ENCODE results near the gene OPALIN. TPM values are rescaled to one million over a fixed set of nuclear protein-coding genes. Genes with fewer than 3 reads are reported as not detected.
"Not testable (repeated sequence)": the region's sequence is repeated elsewhere in the genome, so short reads cannot be mapped to it uniquely, and the experiment has no call there.

Gene OPALIN
- total RNA-seq, 1 experiment from 2014 or later = not detected

DNA sequence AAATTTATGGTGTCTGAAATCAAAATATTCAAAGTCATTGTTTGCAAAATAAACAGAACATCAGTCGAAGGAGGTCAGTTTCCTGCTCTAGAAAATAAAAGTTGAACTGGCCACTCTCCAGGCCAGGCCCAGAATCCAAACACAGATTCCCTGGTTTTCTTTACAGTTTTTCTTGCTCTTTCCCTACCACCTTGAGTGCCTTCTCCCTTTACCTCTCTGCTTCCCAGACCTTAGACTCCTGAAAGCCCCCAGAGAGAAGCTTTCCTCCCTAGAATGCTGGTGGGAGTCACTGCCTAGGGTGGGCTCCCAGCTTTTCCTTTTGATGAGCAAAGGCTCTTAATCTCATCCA lies 48.5 kb downstream of the OPALIN start:
- TF ChIP-seq EZH2 (IDR thresholded peaks at IDR 0.05; ENCODE audit: borderline replicate concordance, low read depth, low read length, poor library complexity, severe bottlenecking) = no peak
- TF ChIP-seq, protein P1, sequence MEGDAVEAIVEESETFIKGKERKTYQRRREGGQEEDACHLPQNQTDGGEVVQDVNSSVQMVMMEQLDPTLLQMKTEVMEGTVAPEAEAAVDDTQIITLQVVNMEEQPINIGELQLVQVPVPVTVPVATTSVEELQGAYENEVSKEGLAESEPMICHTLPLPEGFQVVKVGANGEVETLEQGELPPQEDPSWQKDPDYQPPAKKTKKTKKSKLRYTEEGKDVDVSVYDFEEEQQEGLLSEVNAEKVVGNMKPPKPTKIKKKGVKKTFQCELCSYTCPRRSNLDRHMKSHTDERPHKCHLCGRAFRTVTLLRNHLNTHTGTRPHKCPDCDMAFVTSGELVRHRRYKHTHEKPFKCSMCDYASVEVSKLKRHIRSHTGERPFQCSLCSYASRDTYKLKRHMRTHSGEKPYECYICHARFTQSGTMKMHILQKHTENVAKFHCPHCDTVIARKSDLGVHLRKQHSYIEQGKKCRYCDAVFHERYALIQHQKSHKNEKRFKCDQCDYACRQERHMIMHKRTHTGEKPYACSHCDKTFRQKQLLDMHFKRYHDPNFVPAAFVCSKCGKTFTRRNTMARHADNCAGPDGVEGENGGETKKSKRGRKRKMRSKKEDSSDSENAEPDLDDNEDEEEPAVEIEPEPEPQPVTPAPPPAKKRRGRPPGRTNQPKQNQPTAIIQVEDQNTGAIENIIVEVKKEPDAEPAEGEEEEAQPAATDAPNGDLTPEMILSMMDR (conservative IDR thresholded peaks at IDR 0.05; ENCODE audit: low read depth, low read length) = no peak
- Histone ChIP-seq H3K27ac (ENCODE audit: low read depth, low read length, poor library complexity, severe bottlenecking) (no peak overlapping the region), H3K9me3 (ENCODE audit: low read depth, low read length, poor library complexity, severe bottlenecking) (no peaks in the 10 kb centered on the region), H3K36me3 (ENCODE audit: insufficient read depth, low read length, poor library complexity, severe bottlenecking) (no peaks in the 10 kb centered on the region), H3K4me1 (ENCODE audit: insufficient read depth, low read length, poor library complexity, severe bottlenecking) (no peaks in the 10 kb centered on the region), H3K4me3 (ENCODE audit: low read depth, low read length, poor library complexity, severe bottlenecking) (no peak overlapping the region), H3K27me3 (replicated peaks; ENCODE audit: insufficient read depth, low read depth, low read length, poor library complexity) (peaks cover 6% of the 10 kb centered on the region)
- CTCF ChIA-PET = no interaction called here
- intact Hi-C loops (cut with micrococcal nuclease; ENCODE audit: unreplicated experiment) = no loop called here
- BruUV-seq (replicated peaks) = no TSS peak
- POLR2A ChIA-PET (ENCODE audit: low non-redundant PET) = no interaction called here
- no peak for DNase-seq (ENCODE audit: low spot score)

DNA sequence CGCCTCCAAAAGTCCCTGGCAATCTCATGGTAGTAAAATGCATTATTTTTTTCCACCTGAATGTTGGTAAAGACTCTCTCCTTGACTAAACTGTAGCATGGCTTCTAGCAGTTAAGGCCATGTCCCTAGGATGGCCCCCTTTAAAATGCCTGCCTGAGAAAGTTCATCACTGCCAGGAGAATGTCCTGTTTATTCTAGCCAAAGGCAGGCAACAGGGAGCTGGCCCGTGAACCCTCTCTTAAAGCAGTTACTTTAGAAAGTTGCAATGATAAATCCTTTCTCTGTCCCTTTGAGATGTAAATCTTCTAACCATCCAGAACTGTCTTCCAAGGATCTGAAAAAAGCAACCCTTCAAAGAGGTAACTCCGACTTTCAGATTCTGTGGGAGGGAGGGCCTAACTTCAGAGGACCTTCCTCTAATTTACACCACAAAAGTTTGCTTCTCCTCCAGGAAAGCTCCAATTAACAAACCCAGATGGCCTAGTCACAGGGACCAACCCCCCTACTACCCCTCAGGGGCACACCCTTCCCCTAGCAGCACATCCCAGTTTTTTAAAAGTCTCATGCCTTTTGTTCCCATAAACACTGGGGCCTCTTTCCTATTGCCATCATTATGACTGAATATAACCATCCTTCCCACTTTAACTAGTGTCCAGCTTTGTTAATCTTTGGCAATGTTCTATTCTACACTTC lies 49.0 kb downstream of the OPALIN start:
- H3K4me1 ChIP-seq (ENCODE audit: insufficient read depth, low read length, poor library complexity, severe bottlenecking) = no peaks in the 10 kb centered on the region
- DNase-seq (ENCODE audit: low spot score) = no peak
- CTCF ChIA-PET = no interaction called here
- H3K4me3 ChIP-seq (ENCODE audit: low read depth, low read length, poor library complexity, severe bottlenecking) = no peak overlapping the region
- BruUV-seq (replicated peaks) = no TSS peak
- no peak for TF ChIP-seq EZH2 (IDR thresholded peaks at IDR 0.05; ENCODE audit: borderline replicate concordance, low read depth, low read length, poor library complexity, severe bottlenecking)
- TF ChIP-seq, protein P1 (conservative IDR thresholded peaks at IDR 0.05; ENCODE audit: low read depth, low read length) = no peak
- peaks cover 11% of the 10 kb centered on the region for H3K27me3 ChIP-seq (replicated peaks; ENCODE audit: insufficient read depth, low read depth, low read length, poor library complexity)
- H3K9me3 ChIP-seq (ENCODE audit: low read depth, low read length, poor library complexity, severe bottlenecking) = no peaks in the 10 kb centered on the region
- intact Hi-C loops (cut with micrococcal nuclease; ENCODE audit: unreplicated experiment) = no loop called here
- POLR2A ChIA-PET (ENCODE audit: low non-redundant PET) = no interaction called here
- no peak overlapping the region for H3K27ac ChIP-seq (ENCODE audit: low read depth, low read length, poor library complexity, severe bottlenecking)
- H3K36me3 ChIP-seq (ENCODE audit: insufficient read depth, low read length, poor library complexity, severe bottlenecking) = no peaks in the 10 kb centered on the region

DNA sequence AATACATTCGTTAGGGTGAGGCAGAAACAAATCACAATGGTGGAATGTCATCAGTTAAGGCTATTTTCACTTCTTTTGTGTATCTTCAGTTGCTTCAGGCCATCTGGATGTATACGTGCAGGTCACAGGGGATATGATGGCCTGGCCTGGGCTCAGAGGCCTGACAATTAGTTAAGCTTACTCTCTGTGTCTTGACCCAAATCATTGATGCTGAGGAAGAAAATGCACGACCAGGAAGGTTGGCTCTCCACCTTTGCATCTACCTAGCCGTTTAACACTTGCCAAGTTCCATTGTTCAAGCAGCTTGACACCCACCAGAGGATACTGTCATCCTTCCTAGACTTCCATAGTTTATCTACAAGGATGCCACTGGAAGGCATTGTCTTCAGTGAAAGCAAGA lies 49.9 kb downstream of the OPALIN start:
- H3K27ac ChIP-seq (ENCODE audit: low read depth, low read length, poor library complexity, severe bottlenecking); CTCF ChIA-PET; H3K9me3 ChIP-seq (ENCODE audit: low read depth, low read length, poor library complexity, severe bottlenecking); intact Hi-C loops (cut with micrococcal nuclease; ENCODE audit: unreplicated experiment); BruUV-seq (replicated peaks); H3K4me1 ChIP-seq (ENCODE audit: insufficient read depth, low read length, poor library complexity, severe bottlenecking); H3K4me3 ChIP-seq (ENCODE audit: low read depth, low read length, poor library complexity, severe bottlenecking); DNase-seq (ENCODE audit: low spot score); POLR2A ChIA-PET (ENCODE audit: low non-redundant PET); H3K36me3 ChIP-seq (ENCODE audit: insufficient read depth, low read length, poor library complexity, severe bottlenecking): not testable (repeated sequence)
- H3K27me3 ChIP-seq (replicated peaks; ENCODE audit: insufficient read depth, low read depth, low read length, poor library complexity) = peaks cover 12% of the 10 kb centered on the region

DNA sequence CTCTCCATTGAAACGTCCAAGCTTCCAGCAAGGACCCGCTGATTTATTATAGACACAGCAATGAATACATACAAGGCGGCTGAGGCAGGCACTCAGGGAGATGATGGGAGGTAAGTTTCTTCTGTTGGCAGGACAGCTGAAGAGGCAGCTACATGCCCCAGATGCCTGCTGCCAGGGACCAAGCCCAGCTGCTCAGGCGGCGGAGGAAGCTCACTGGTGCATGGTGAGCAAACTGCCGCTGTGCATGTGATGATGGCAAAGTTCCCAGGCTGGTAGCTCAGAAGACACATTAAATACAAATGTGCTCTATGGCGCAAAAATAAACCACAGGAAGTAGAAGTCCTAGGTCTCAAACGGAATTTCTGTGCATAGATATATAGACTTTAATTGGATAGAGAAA lies 52.3 kb downstream of the OPALIN start:
- TF ChIP-seq, protein P1 (conservative IDR thresholded peaks at IDR 0.05; ENCODE audit: low read depth, low read length) = no peak
- no peak for TF ChIP-seq EZH2 (IDR thresholded peaks at IDR 0.05; ENCODE audit: borderline replicate concordance, low read depth, low read length, poor library complexity, severe bottlenecking)
- H3K27me3 ChIP-seq (replicated peaks; ENCODE audit: insufficient read depth, low read depth, low read length, poor library complexity) = peaks cover 26% of the 10 kb centered on the region
- H3K4me1 ChIP-seq (ENCODE audit: insufficient read depth, low read length, poor library complexity, severe bottlenecking) = no peaks in the 10 kb centered on the region
- H3K27ac ChIP-seq (ENCODE audit: low read depth, low read length, poor library complexity, severe bottlenecking) = no peak overlapping the region
- intact Hi-C loops (cut with micrococcal nuclease; ENCODE audit: unreplicated experiment) = no loop called here
- H3K4me3 ChIP-seq (ENCODE audit: low read depth, low read length, poor library complexity, severe bottlenecking) = no peak overlapping the region
- BruUV-seq (replicated peaks) = no TSS peak
- DNase-seq (ENCODE audit: low spot score) = peak; percentile 17
- no peaks in the 10 kb centered on the region for H3K36me3 ChIP-seq (ENCODE audit: insufficient read depth, low read length, poor library complexity, severe bottlenecking)
- no peaks in the 10 kb centered on the region for H3K9me3 ChIP-seq (ENCODE audit: low read depth, low read length, poor library complexity, severe bottlenecking)
- ChIA-PET POLR2A (ENCODE audit: low non-redundant PET) (no interaction called here), CTCF (no interaction called here)
